Smooth muscle cell (in vitro differentiated cells): ENCODE measurements around the gene MAMDC2. TPM values are rescaled to one million over a fixed set of nuclear protein-coding genes. Genes with fewer than 3 reads are reported as not detected.
A peak's percentile ranks its signal among the peaks of the same experiment; 100 is the strongest.
"Not testable (repeated sequence)": the region's sequence is repeated elsewhere in the genome, so short reads cannot be mapped to it uniquely, and the experiment has no call there.

ENCODE experiments used
- DNase-seq: peaks from one replicate; lab custom pipeline; 2025; ENCODE audit not compliant: unreplicated experiment; lab: John Stamatoyannopoulos, UW
- H2AFZ ChIP-seq: fragments of 200-600 bp; sonication (generic); 2 replicates; pipeline ENCODE4 v1.6.0; 2016; ENCODE audit warnings: antibody characterized with exemption, low read depth, mild to moderate bottlenecking
- H3F3A ChIP-seq: fragments of 200-600 bp; sonication (generic); 2 replicates; pipeline ENCODE4 v1.6.0; 2017; ENCODE audit warnings: antibody characterized with exemption, low read depth
- H3K27ac ChIP-seq: fragments of 200-600 bp; sonication (generic); 2 replicates; pipeline ENCODE4 v1.5.1; 2016; ENCODE audit warnings: low read depth, mild to moderate bottlenecking
- H3K27me3 ChIP-seq: fragments of 200-600 bp; sonication (generic); 2 replicates; pipeline ENCODE4 v1.6.1; 2016; ENCODE audit warnings: low read depth, mild to moderate bottlenecking
- H3K36me3 ChIP-seq: fragments of 200-600 bp; sonication (generic); 2 replicates; pipeline ENCODE4 v1.5.1; 2016; ENCODE audit warnings: low read depth
- H3K4me1 ChIP-seq: fragments of 200-600 bp; sonication (generic); 2 replicates; pipeline ENCODE4 v1.5.1; 2016; ENCODE audit warnings: low read depth
- H3K4me2 ChIP-seq: fragments of 200-600 bp; sonication (generic); 2 replicates; pipeline ENCODE4 v1.6.0; 2016; ENCODE audit warnings: mild to moderate bottlenecking
- H3K4me3 ChIP-seq: fragments of 200-600 bp; sonication (generic); 2 replicates; pipeline ENCODE4 v1.5.1; 2016; ENCODE audit warnings: mild to moderate bottlenecking
- H3K79me2 ChIP-seq: fragments of 200-600 bp; sonication (generic); 2 replicates; pipeline ENCODE4 v1.6.0; 2016; ENCODE audit warnings: low read depth, mild to moderate bottlenecking
- H3K9ac ChIP-seq: fragments of 200-600 bp; sonication (generic); 2 replicates; pipeline ENCODE4 v1.6.0; 2016; ENCODE audit warnings: low read depth
- H3K9me3 ChIP-seq: fragments of 200-600 bp; sonication (generic); replicated peaks from 2 replicates; pipeline ENCODE4 v1.5.1; 2016; ENCODE audit warnings: low read depth
- H4K20me1 ChIP-seq: fragments of 200-600 bp; sonication (generic); 2 replicates; pipeline ENCODE4 v1.6.0; 2016; ENCODE audit warnings: low read depth
- CTCF ChIP-seq: fragments of 200-600 bp; sonication (generic); IDR thresholded peaks from 2 replicates; pipeline ENCODE4 v1.5.1; 2017; ENCODE audit warnings: borderline replicate concordance, mild to moderate bottlenecking, antibody characterized with exemption; ENCODE audit not compliant: insufficient read depth, poor library complexity, severe bottlenecking
- WGBS: methylation state at CpG from one replicate; pipeline ENCODE4 v1.1.7; 2016; ENCODE audit warnings: low lambda C conversion rate; 5-methylcytosine and 5-hydroxymethylcytosine counted together
- polyA plus RNA-seq: library from polyadenylated mRNA; unstranded; fragments of >200 nt; fragmentation: Nextera tagmentation; extraction: Ambion mirVana; gene quantifications from 2 replicates; pipeline ENCODE4 v1.2.1, GENCODE V29; 2016
- total RNA-seq: library from RNA; depleted of rRNA; stranded (reverse); fragments of >200 nt; gene quantifications from 2 replicates; pipeline ENCODE4 v1.2.3, GENCODE V29; 2014

The MAMDC2 gene
- total and polyA plus RNA-seq, 2 experiments from 2014 or later, result 8.2 to 13.0 TPM

- TF ChIP-seq CTCF, result peak; percentile 60
- Histone ChIP-seq H3K27me3 (no peaks in the 10 kb centered on the region), H3K27ac (peak overlapping the region; percentile 83), H3K9ac (peak overlapping the region; percentile 54), H3K79me2 (peaks cover 70% of the 10 kb centered on the region), H3K4me3 (no peak overlapping the region), H4K20me1 (peaks cover 12% of the 10 kb centered on the region), H3K36me3 (peaks cover 11% of the 10 kb centered on the region), H3K9me3 (peaks cover 3% of the 10 kb centered on the region), H3F3A (no peaks in the 10 kb centered on the region), H3K4me1 (peaks cover 13% of the 10 kb centered on the region), H2AFZ (no peak overlapping the region), H3K4me2 (peak overlapping the region; percentile 69)
- 23% methylated on average over 3 of the region's 3 CpGs for WGBS
- no peak for DNase-seq
Observed at GRCh38 chr9:70229579-70229978, 185.9 kb downstream of the MAMDC2 start.

GRCh38 chr9:70232476-70232875 lies 188.8 kb downstream of the MAMDC2 start:
- Histone ChIP-seq H3K9ac (no peak overlapping the region), H3K4me1 (peaks cover 13% of the 10 kb centered on the region), H3F3A (no peaks in the 10 kb centered on the region), H3K4me2 (no peak overlapping the region), H3K79me2 (peaks cover 67% of the 10 kb centered on the region), H2AFZ (no peak overlapping the region), H3K27ac (no peak overlapping the region), H3K4me3 (no peak overlapping the region), H3K36me3 (no peaks in the 10 kb centered on the region), H3K9me3 (no peaks in the 10 kb centered on the region), H3K27me3 (no peaks in the 10 kb centered on the region), H4K20me1 (peaks cover 12% of the 10 kb centered on the region)
- no peak for TF ChIP-seq CTCF
- no peak for DNase-seq
- WGBS, result 59% methylated on average over 4 of the region's 4 CpGs

GRCh38 chr9:70234208-70234607 lies 190.6 kb downstream of the MAMDC2 start:
- not testable (repeated sequence) for H2AFZ ChIP-seq, H3F3A ChIP-seq, H3K4me2 ChIP-seq, H3K9me3 ChIP-seq, H3K9ac ChIP-seq, H3K4me3 ChIP-seq, H3K36me3 ChIP-seq, H3K27ac ChIP-seq, H3K27me3 ChIP-seq, DNase-seq, H3K4me1 ChIP-seq
- H3K79me2 ChIP-seq, result peaks cover 75% of the 10 kb centered on the region
- 91% methylated on average over 9 of the region's 9 CpGs for WGBS
- peaks cover 12% of the 10 kb centered on the region for H4K20me1 ChIP-seq

GRCh38 chr9:70245952-70246351 lies 202.3 kb downstream of the MAMDC2 start:
- H3K4me2 ChIP-seq, H3K27ac ChIP-seq, H3K4me1 ChIP-seq, H3F3A ChIP-seq, DNase-seq, H3K36me3 ChIP-seq, H3K9ac ChIP-seq, H3K27me3 ChIP-seq, H3K9me3 ChIP-seq, H2AFZ ChIP-seq, H3K4me3 ChIP-seq: not testable (repeated sequence)
- WGBS, result 92% methylated on average over 1 of the region's 1 CpG
- H3K79me2 ChIP-seq, result peaks cover 98% of the 10 kb centered on the region
- peaks cover 32% of the 10 kb centered on the region for H4K20me1 ChIP-seq

- TF ChIP-seq CTCF, result no peak
- Histone ChIP-seq H3F3A (no peaks in the 10 kb centered on the region), H2AFZ (no peak overlapping the region), H3K79me2 (peaks cover 98% of the 10 kb centered on the region), H4K20me1 (peaks cover 5% of the 10 kb centered on the region), H3K4me3 (no peak overlapping the region), H3K4me2 (no peak overlapping the region), H3K27ac (no peak overlapping the region), H3K27me3 (no peaks in the 10 kb centered on the region), H3K4me1 (peaks cover 5% of the 10 kb centered on the region), H3K9me3 (no peaks in the 10 kb centered on the region), H3K36me3 (peaks cover 7% of the 10 kb centered on the region), H3K9ac (no peak overlapping the region)
- no peak for DNase-seq
- WGBS, result 100% methylated on average over 1 of the region's 1 CpG
Observed at GRCh38 chr9:70250221-70250620, 206.6 kb downstream of the MAMDC2 start.
